Esophagus squamous epithelium (tissue), 5 donors: ENCODE results near the gene ARHGAP42. TPM values are rescaled to one million over a fixed set of nuclear protein-coding genes. Genes with fewer than 3 reads are reported as not detected.

ENCODE experiments used
- DNase-seq: peaks from one replicate; lab custom pipeline; 2025; lab: John Stamatoyannopoulos, UW
- H3K27ac ChIP-seq, 4 donors: fragments of 200-600 bp; sonication (generic); one replicate each; pipeline ENCODE4 v1.5.1; 2016 to 2019; ENCODE audit warnings: mild to moderate bottlenecking in 1 of 4
- H3K27me3 ChIP-seq, 4 donors: fragments of 200-600 bp; sonication (generic); 1 replicate in 3 of 4; 2 replicates in 1 of 4; pipeline versions ENCODE4 v1.5.1 to v1.6.0; 2017 to 2021; ENCODE audit warnings: antibody characterized with exemption in 1 of 4
- H3K36me3 ChIP-seq, 3 donors: fragments of 200-600 bp; sonication (generic); one replicate each; pipeline ENCODE4 v1.5.1; 2016 to 2019
- H3K4me1 ChIP-seq, 3 donors: fragments of 200-600 bp; sonication (generic); one replicate each; pipeline ENCODE4 v1.5.1; 2017 to 2019
- H3K4me3 ChIP-seq, 4 donors: fragments of 200-600 bp; sonication (generic); 1 replicate in 3 of 4; 2 replicates in 1 of 4; pipeline ENCODE4 v1.5.1; 2016 to 2019; ENCODE audit warnings: mild to moderate bottlenecking in 2 of 4, moderate library complexity in 1 of 4
- H3K9me3 ChIP-seq, 3 donors: fragments of 200-600 bp; sonication (generic); one replicate each; pipeline ENCODE4 v1.5.1; 2016 to 2019
- POLR2A ChIP-seq, 4 donors: fragments of 450-650 bp; IDR thresholded peaks; one replicate each; pipeline ENCODE4 v1.6.1; 2017; ENCODE audit warnings: antibody characterized with exemption in 4 of 4, mild to moderate bottlenecking in 4 of 4, moderate library complexity in 3 of 4
- WGBS, 2 donors: methylation state at CpG; one replicate each; pipeline ENCODE4 v1.1.5; 2018; 5-methylcytosine and 5-hydroxymethylcytosine counted together
- intact Hi-C: fragments of 100-400 bp; cut with DNase I; formaldehyde crosslinking; loops from one replicate; pipeline ENCODE4 v1.15.0; 2022
- total RNA-seq, 4 donors: library from RNA; depleted of rRNA; stranded (reverse); fragments of >200 nt; gene quantifications; one replicate each; pipeline ENCODE4 v1.1.0, GENCODE V29; 2016
- TF ChIP-seq, protein P1 (sequence below), 6 experiments: fragments of 450-650 bp in 4 of 6; fragments of 200-600 bp in 2 of 6; sonication (generic) in 2 of 6; IDR thresholded peaks; one replicate each; pipeline ENCODE4 v1.5.1; 2016 to 2019; ENCODE audit warnings: antibody characterized with exemption in 6 of 6, mild to moderate bottlenecking in 4 of 6, moderate library complexity in 4 of 6
- donor health status: DM: yes; HTN: yes; CAD: no.

ARHGAP42 gene
- total RNA-seq, 4 donors from 2014 or later: 3.5 to 10.1 (median 6.4) TPM

GRCh38 chr11:100855466-100856067, 168.5 kb downstream of the ARHGAP42 start:
- Histone ChIP-seq H3K36me3 (no peaks in the 10 kb centered on the region), H3K4me3 (no peak overlapping the region), H3K4me1 (no peaks in the 10 kb centered on the region), H3K27me3 (no peaks in the 10 kb centered on the region), H3K27ac (no peak overlapping the region), H3K9me3 (no peaks in the 10 kb centered on the region)
- TF ChIP-seq, protein P1, sequence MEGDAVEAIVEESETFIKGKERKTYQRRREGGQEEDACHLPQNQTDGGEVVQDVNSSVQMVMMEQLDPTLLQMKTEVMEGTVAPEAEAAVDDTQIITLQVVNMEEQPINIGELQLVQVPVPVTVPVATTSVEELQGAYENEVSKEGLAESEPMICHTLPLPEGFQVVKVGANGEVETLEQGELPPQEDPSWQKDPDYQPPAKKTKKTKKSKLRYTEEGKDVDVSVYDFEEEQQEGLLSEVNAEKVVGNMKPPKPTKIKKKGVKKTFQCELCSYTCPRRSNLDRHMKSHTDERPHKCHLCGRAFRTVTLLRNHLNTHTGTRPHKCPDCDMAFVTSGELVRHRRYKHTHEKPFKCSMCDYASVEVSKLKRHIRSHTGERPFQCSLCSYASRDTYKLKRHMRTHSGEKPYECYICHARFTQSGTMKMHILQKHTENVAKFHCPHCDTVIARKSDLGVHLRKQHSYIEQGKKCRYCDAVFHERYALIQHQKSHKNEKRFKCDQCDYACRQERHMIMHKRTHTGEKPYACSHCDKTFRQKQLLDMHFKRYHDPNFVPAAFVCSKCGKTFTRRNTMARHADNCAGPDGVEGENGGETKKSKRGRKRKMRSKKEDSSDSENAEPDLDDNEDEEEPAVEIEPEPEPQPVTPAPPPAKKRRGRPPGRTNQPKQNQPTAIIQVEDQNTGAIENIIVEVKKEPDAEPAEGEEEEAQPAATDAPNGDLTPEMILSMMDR (IDR thresholded peaks at IDR 0.05): peak; percentile 56 to 78 (median 62)
- no peak for TF ChIP-seq POLR2A (IDR thresholded peaks at IDR 0.05)
- DNase-seq: no peak
- 0% methylated on average over 1 of the region's 1 CpG for WGBS, 2 donors
- intact Hi-C loops: loop anchor here (5.0 to 10.0 kb wide), 2 partner anchors 171 to 278 kb away; partner anchors contain the start of gene ARHGAP42

- H3K4me3 ChIP-seq: no peak overlapping the region
- H3K4me1 ChIP-seq: no peaks in the 10 kb centered on the region
- no peaks in the 10 kb centered on the region for H3K9me3 ChIP-seq
- TF ChIP-seq, protein P1 (IDR thresholded peaks at IDR 0.05): no peak
- TF ChIP-seq POLR2A (IDR thresholded peaks at IDR 0.05): no peak
- no peaks in the 10 kb centered on the region for H3K27me3 ChIP-seq
- 69 to 78% methylated on average over 4 of the region's 4 CpGs for WGBS, 2 donors
- no peak overlapping the region for H3K27ac ChIP-seq
- intact Hi-C loops: loop anchor here (5.0 to 10.0 kb wide), 2 partner anchors 173 to 280 kb away; partner anchors contain the start of gene ARHGAP42
- no peaks in the 10 kb centered on the region for H3K36me3 ChIP-seq
- no peak for DNase-seq
Observed at GRCh38 chr11:100857236-100858005, 170.3 kb downstream of the ARHGAP42 start.

- Histone ChIP-seq H3K36me3 (no peaks in the 10 kb centered on the region), H3K4me3 (no peak overlapping the region), H3K27me3 (no peaks in the 10 kb centered on the region), H3K27ac (no peak overlapping the region), H3K9me3 (no peaks in the 10 kb centered on the region), H3K4me1 (peaks cover 0 to 11% (median 0%) of the 10 kb centered on the region in 3 donors)
- intact Hi-C loops: no loop called here
- WGBS, 2 donors: 83 to 87% methylated on average over 7 of the region's 7 CpGs
- DNase-seq: no peak
- TF ChIP-seq POLR2A (IDR thresholded peaks at IDR 0.05): no peak
- TF ChIP-seq, protein P1 (IDR thresholded peaks at IDR 0.05): no peak
Observed at GRCh38 chr11:100860318-100861155, 173.4 kb downstream of the ARHGAP42 start.

DNA sequence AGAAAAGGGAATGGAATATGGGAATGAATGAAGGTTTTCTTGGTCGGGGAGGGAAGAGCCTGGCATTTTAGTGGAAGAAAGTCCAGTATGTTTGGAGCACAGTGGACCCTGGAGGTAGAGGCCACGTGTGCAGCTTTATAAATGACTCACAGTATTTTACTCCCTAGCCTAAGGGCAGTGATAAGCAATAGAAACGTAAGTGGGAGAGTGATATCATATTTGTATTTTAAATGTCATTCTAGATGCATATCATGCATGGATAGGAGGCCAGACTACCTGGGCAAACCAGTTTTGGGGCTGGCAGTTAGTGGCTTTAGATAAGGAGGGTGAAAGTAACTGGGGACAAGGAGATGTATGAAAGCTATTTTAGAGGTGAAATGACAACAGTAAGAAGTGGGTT, 174.1 kb downstream of the ARHGAP42 start:
- TF ChIP-seq, protein P1 (IDR thresholded peaks at IDR 0.05): no peak
- TF ChIP-seq POLR2A (IDR thresholded peaks at IDR 0.05): no peak
- no peak for DNase-seq
- Histone ChIP-seq H3K27me3 (no peaks in the 10 kb centered on the region), H3K4me3 (no peak overlapping the region), H3K4me1 (peaks cover 0 to 11% (median 0%) of the 10 kb centered on the region in 3 donors), H3K36me3 (no peaks in the 10 kb centered on the region), H3K27ac (no peak overlapping the region), H3K9me3 (no peaks in the 10 kb centered on the region)
- 55 to 61% methylated on average over 3 of the region's 3 CpGs for WGBS, 2 donors
- intact Hi-C loops: no loop called here
